T-helper 9 cell (primary cell): Measurements from ENCODE around the gene NPPA.
"Not testable (repeated sequence)": the region's sequence is repeated elsewhere in the genome, so short reads cannot be mapped to it uniquely, and the experiment has no call there.

Experiments used
- DNase-seq: peaks from one replicate; pipeline ENCODE4 v3.0.0-alpha.2; 2020

NPPA gene

DNA sequence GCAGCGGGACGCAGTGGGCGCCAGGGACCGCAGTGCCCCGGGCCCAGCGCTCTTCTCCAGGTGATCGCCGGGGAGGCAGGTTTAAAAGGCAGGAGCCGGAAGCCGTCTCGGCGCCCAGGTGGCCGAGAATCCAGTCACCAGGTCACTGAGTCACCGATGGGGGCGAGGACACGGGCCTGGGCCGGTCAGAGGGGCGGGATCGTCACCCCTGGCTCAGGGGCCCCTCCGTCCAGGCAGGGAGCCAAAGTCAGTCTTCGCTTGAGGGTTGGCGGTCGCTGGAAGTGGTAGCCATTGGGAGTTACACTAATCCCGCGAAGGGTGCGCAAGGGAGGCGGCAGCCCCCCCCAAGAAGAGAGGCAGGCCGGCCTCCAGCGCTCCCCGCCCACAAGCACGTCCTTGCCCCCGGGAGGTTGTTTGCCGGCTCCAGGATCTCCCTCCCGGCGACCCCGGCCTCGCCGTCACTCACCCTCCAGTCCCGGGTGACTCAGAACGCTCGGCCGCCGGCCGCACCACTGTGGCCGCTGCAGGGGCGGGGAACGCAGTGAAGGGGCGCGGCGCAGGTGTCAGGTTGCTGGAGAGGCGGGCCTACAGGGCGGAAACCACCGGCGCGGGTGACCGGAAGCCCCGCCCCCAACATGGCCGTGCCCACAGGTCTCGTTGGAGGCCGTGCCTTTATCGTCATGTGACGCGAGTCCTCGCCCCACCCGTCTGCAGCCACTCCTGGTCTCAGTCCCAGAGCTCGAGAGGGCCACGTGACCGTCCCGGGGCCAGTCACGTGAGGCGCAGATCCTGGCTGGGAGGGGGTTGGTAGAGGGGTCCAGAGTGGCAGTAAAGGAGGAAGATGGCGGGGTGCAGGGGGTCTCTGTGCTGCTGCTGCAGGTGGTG, 41.9 kb downstream of the NPPA start, which contains the start of the genes CLCN6 and MTHFR:
Gene CLCN6, plus strand, starts transcription at position 770 of the 885 bp plus-strand sequence. Its CDS starts 72 bp downstream, at position 842.
Gene MTHFR, minus strand, starts transcription at position 543 of the 885 bp plus-strand sequence. CDS start 2,848 bp downstream, outside the sequence.
- DNase-seq: peak; percentile 97

DNA sequence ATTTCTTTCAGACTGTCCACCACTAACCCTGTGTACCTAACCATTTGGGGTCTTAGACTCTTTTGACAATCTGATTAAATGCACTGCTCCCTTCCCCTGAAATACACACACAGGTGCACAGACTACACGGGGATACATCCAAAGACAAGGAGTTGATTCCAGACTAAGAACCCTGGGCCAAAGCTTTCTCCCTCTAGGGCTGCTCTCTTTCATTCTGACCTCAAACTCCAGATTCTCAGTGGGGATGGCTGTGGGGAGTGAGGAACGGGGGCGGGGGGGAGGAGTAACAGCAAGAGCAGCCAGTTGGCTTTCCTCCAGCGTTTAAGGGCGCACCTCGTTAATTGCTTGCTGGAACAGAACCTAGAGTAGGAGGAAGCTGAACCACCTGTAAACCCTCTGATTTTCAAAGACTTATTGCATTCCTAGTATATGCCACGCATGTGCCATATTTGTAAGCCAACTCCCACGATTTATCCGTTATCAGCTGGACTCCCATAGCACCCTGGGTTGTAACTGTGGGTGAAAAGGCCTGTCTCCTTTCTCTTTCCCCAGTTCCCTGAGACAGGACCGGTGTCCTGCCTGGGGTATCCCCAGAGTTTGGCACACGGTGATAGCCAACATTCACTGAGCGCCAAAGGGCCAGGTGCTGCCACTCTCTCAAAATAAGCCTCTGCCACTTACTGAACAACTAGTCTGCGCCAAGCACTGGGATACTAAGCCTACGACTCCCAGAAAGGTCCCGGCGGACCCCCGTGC, 42.7 kb downstream of the NPPA start:
- DNase-seq: no peak

GRCh38 chr1:11803924-11804665, 43.5 kb downstream of the NPPA start:
- not testable (repeated sequence) for DNase-seq

- peak; percentile 62 for DNase-seq
Measured at GRCh38 chr1:11802973-11803885, 44.4 kb downstream of the NPPA start.

GRCh38 chr1:11802616-11802972, 45.0 kb downstream of the NPPA start:
- DNase-seq: no peak

DNA sequence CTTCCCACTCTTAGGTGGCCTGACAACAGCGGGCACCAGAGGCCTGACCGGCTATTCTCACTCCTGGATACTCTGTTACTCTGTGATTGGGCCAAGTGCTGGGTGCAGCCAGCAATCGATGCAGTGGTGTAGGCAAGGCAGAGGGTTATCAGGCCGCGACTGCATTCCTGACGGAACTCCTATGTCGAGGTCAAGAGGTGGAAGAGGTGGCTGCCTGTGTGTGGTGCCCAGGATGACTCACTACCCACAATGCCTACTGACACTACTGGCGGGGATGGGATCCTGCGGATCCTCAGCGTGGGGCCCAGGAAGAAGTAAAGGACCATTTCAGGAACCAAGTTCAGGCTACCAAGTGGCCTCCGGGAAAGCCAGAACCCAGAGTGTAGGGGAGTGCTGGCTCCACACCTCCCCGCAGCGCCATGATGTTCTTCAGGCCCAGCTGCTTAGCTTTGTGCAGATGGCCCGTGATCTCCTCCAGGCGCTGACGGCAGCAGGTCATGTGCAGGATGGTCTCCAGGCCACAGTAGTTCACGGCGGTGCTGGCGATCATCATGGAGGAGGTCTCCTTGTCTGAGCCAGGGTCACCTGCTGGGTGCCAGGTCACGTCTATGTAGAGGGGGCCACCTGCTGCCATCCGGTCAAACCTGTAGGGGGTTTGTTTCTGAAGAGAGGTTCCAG, 46.7 kb downstream of the NPPA start:
- DNase-seq: no peak

- no peak for DNase-seq
Measured at GRCh38 chr1:11800391-11800755, 47.2 kb downstream of the NPPA start.

GRCh38 chr1:11799896-11800295, 47.7 kb downstream of the NPPA start:
- DNase-seq: no peak

DNA sequence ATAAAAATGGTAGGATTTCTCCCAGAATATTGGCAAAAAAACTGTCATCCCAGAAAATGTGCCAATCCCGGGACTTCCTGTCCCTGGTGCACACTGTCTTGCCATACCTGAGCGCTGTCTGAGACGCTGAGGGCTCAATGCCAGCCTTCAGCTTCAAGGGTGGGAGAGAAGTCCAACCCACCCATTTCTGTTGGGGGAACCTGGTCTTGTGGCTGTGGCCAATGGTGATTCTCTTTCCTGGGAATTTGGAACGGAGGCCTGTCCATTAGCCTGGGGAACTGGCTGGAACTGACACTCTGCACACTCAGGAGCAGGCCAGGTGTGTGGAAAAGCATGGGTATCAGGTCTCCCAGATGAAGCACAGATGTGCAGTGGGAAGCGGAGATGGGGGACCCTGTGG, 48.5 kb downstream of the NPPA start:
- DNase-seq: no peak

GRCh38 chr1:11797525-11798216, 49.9 kb downstream of the NPPA start:
- DNase-seq: no peak

DNA sequence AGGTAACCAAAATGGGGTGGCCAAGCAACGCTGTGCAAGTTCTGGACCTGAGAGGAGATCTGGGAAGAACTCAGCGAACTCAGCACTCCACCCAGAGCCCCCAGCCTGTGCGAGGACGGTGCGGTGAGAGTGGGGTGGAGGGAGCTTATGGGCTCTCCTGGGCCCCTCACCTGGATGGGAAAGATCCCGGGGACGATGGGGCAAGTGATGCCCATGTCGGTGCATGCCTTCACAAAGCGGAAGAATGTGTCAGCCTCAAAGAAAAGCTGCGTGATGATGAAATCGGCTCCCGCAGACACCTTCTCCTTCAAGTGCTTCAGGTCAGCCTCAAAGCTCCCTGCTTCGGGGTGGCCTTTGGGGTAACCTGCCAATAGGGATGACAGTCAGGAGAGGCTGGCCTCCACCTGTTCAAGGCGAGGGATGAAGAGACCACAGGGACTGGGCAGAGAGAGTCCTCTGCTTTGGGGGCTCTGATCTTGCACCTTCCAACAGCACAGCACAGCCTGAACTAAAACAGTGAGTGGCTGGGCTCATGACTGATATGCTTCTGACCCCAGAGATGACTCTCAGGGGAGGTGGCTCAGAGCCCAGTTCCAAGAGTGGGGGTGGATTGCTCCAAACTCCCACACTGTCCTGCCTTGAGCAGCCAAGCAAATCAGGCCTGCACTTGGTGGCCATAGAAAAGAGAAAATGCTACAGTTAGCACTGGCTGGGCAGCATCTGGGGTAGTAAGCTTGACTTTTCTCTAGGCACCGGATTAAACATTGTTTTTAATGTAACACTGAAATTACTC, 51.4 kb downstream of the NPPA start:
- DNase-seq: no peak
